ENCODE measurements around the gene ADPRS.

The ADPRS gene

DNA sequence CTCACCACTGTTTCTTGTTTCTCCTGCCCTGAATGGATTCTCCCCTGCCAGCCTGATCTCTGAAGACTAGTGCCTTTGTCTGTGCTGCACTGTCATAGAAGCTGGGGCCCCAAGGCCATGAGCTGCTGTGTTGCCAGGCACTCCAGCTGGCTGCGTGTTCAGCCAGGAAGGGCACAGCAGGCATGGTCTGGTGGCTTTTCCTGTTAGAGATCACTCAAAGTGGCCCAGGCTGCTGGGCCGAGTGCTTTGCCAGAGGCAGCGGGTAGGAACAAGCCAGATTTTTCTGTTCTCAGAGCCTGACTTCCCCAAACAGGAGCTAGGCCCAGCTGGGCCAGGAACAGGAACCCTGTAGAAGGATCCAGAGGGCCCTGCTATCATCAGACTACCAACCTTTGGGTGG is 5.2 kb downstream of the ADPRS start:
- peaks cover 16% of the 10 kb centered on the region for H3K4me1 Mint-ChIP-seq (ENCODE audit: low read depth)
- no peaks in the 10 kb centered on the region for H3K9me3 Mint-ChIP-seq (ENCODE audit: low read depth)
- H3K4me3 Mint-ChIP-seq = no peak overlapping the region
- no peaks in the 10 kb centered on the region for H3K27me3 Mint-ChIP-seq
- peaks cover 2% of the 10 kb centered on the region for H3K36me3 Mint-ChIP-seq
- no peak overlapping the region for H3K27ac Mint-ChIP-seq

DNA sequence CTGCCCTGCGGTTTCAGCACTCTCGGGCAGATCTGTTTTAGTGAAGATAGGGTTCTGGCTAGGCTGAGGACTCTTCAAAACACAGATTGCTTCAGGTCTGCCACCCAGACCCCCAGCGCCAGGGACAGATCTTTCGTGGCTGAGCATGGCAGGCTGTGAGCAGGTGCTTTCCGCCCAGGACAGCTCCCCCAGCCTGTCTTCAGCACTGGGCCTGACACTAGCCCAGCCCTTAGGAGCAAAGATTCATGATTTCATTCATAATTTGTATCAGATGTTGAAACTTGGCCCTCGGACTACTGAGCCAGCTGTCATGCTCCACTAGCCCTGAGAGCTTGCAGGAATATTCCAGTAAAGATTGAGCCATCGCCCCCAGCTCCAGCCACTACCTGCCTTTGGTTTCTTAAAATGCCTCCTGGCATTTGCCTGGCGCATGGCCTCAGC is 5.9 kb downstream of the ADPRS start:
- Mint-ChIP-seq H3K27ac (no peak overlapping the region), H3K4me1 (ENCODE audit: low read depth) (peaks cover 11% of the 10 kb centered on the region), H3K9me3 (ENCODE audit: low read depth) (no peaks in the 10 kb centered on the region), H3K36me3 (peaks cover under 1% of the 10 kb centered on the region), H3K27me3 (no peaks in the 10 kb centered on the region), H3K4me3 (no peak overlapping the region)

DNA sequence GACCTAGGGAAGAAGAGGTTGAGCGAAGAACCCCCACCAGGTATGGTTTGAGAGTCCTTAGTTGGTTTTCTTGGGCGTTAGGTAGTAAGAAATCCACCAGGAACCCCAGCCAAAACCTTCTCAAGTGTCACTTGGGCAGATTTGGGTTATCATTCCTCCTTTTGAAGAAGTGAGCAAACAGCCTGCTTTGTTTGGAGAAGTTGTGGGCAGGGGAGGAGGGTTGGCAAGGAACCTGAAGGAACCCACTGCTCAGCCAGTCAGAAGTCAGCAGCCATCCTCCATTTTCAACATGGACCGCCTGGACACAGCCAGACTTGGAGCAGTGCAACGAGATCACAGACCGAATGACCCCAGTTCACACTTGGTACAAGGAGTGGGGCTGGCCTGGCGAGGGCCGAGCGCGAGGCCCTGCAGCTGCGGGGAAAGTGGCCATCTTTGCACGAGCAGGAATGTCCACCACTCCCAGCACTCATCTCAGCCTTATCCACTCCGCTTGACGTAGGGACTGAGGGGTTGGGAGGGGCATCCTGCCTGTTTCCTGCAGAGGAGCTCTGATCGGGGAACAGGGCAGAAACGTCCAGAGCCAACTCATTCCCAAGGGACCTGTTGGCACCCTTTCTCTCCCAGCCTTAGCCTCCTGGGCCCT is 7.2 kb downstream of the ADPRS start:
- H3K4me1 Mint-ChIP-seq (ENCODE audit: low read depth) = peaks cover 5% of the 10 kb centered on the region
- no peaks in the 10 kb centered on the region for H3K27me3 Mint-ChIP-seq
- no peak overlapping the region for H3K4me3 Mint-ChIP-seq
- no peaks in the 10 kb centered on the region for H3K9me3 Mint-ChIP-seq (ENCODE audit: low read depth)
- no peaks in the 10 kb centered on the region for H3K36me3 Mint-ChIP-seq
- H3K27ac Mint-ChIP-seq = no peak overlapping the region

DNA sequence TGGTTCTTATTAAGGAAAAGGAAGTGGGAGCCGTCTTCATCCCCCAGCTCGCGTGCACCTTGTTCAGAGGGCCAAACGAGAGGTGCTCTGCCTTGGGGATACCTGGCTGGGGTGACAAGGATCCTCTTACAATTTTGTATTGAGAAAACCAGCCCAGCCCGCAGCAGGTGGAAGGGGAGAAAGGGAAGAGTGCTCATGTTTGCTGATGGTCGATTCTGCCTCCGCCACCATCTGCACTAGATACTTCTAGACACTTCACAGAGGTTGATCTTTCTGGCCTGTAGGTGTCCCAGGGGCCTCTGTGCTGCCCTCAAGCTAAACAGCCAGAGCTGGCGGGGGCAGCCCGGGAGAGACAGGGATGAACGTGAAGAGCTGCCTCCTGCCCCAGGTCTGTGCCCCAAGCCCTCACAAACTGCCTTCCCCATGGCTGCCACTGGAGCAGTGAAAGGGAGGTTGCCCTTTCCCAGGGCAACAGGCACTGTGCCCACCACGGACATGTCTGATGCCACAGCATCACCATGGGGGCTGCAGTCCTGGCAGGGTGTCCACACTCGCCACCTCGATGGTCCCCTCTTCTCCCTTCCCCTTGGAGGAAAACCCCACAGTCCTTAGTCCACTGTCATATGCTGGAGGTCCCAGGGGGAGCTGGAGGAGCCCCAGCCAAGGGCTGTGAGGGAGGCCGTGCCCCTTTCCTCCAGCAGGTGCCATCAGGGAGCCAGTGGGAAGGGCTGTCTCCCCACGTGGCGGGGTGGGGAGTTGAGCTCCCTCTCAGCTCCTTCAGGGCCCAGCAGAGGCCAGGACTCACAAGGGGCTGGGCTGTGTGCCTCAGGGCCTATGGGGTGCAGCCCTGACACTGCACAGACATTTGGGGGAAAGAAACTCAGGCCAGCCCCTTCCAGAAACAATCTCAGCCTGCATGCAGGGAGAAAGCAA is 8.1 kb downstream of the ADPRS start:
- Mint-ChIP-seq H3K27me3 (no peaks in the 10 kb centered on the region), H3K9me3 (ENCODE audit: low read depth) (no peaks in the 10 kb centered on the region), H3K36me3 (no peaks in the 10 kb centered on the region), H3K27ac (no peak overlapping the region), H3K4me3 (no peak overlapping the region), H3K4me1 (ENCODE audit: low read depth) (peaks cover under 1% of the 10 kb centered on the region)

DNA sequence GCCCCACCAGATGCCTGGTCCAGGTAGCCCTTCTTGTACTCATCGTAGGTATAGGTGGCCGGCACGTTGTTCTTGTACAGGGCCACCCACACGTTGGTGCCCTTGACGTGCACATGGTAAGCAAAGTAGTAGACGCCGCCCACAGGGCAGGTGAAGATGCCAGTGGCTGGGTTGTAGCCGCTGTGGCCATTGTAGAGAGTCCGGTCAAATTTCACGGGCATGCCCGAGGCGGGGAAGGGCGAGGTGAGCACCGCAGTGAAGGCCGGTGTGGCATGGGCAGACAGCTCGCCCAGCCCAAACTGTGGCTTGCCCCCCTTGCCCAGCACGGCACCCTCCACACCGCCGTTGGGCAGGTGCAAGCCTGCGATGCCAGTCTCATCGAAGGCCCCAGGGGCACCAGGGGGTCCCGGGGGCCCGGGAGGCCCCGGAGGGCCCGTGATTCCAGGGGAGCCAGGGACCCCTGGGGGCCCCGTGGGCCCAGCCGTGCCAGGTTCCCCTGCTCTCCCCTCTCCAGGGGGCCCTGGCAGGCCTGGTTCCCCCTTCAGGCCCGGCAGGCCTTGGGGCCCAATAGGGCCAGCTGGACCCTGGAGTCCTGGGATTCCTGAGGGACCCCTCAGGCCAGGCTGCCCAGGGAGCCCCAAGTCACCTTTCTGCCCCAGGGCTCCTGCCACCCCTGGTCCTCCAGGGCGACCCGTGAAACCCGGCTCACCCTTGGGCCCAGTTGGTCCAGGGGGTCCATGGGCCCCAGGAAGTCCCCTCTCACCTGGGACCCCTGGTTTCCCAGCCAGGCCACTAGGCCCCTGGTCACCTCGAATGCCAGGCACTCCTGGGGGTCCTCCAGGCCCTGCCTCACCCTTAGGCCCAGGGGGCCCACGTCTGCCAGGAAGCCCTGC is 9.2 kb downstream of the ADPRS start:
- Mint-ChIP-seq H3K27me3 (no peaks in the 10 kb centered on the region), H3K27ac (no peak overlapping the region), H3K36me3 (no peaks in the 10 kb centered on the region), H3K9me3 (ENCODE audit: low read depth) (no peaks in the 10 kb centered on the region), H3K4me3 (no peak overlapping the region), H3K4me1 (ENCODE audit: low read depth) (no peaks in the 10 kb centered on the region)

DNA sequence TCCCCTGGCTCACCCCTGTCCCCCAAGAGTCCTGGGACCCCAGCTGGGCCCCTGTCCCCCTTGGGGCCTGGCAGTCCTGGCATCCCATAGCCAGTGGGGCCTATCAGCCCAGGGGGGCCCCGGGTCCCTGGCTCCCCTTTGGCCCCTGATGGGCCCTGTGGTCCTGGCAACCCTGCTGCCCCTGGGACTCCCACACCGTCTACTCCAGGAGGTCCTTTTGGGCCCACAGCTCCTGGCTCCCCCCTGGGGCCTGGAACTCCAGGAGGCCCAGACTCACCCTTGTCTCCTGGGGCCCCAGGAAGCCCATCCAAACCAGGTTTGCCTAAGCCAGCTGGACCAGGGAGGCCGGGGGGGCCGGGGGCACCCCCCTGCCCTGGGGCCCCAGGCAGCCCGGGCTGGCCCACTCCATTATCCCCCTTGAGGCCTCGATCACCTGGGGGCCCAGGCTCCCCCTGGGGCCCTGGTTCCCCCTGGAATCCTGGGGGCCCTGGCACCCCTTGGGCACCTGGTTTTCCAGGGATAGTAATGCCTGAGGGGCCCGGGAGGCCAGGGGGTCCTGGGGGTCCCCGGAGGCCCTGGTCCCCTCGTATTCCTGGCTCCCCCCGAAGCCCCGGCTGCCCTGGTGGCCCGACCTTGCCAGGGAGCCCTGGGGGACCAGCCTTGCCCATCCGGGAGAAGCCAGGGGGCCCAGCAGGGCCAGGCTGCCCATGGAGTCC is 10.1 kb downstream of the ADPRS start:
- Mint-ChIP-seq H3K4me3 (no peak overlapping the region), H3K4me1 (ENCODE audit: low read depth) (no peaks in the 10 kb centered on the region), H3K9me3 (ENCODE audit: low read depth) (no peaks in the 10 kb centered on the region), H3K27ac (no peak overlapping the region), H3K27me3 (no peaks in the 10 kb centered on the region), H3K36me3 (no peaks in the 10 kb centered on the region)

DNA sequence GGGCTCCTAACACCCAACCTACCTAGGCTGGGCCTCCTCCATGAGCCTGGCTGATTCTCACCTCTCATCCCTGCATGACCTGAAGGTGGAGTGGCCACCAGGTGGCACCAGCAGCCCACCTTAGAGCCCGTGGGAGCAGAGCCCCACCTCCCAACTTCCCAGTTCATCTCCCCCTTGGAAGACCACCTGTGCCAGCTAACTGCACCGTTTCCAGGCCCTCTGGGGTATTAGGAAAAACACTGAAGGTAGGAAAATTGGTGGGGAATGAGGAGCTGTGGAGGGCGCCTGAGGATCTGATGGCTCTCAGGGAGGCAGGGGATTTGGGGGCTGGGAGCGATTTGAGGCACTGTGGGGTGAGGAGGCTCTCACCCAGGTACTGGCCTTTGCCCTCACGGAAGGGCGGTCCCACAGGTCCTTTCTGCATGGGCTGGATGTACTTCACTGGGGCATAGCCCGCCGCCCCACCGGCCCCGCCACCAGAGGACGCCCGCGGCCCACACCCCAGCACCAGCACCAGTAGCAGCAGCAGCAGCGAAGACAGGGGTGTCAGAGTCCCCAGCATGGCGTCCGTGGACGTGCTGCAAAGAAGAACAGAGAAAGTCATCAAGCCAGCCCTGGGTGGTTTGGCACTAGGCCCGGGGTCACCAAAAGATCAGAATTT is 11.1 kb downstream of the ADPRS start:
- Mint-ChIP-seq H3K9me3 (ENCODE audit: low read depth) (no peaks in the 10 kb centered on the region), H3K36me3 (no peaks in the 10 kb centered on the region), H3K27ac (no peak overlapping the region), H3K4me1 (ENCODE audit: low read depth) (no peaks in the 10 kb centered on the region), H3K4me3 (no peak overlapping the region), H3K27me3 (no peaks in the 10 kb centered on the region)

DNA sequence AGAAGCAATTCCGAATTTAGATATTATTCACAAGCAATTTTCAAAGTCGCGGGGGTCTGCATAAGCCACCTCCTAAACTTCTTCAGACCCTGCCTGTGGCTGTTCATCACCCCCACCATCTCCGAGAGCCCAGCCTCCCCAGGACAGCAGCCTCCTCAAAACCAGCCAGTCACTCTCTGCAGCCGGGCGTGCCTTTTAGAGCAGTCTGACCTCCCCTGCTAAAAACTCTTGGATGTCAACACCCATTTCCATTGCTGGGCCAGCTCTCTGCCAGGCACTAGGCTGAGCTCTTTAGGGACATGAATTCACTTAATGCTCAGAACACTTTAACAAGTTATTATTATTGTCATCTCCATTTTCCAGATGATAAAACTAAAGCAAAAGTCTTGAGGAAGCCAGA is 11.7 kb downstream of the ADPRS start:
- no peak overlapping the region for H3K27ac Mint-ChIP-seq
- H3K4me1 Mint-ChIP-seq (ENCODE audit: low read depth) = no peaks in the 10 kb centered on the region
- H3K36me3 Mint-ChIP-seq = no peaks in the 10 kb centered on the region
- no peak overlapping the region for H3K4me3 Mint-ChIP-seq
- H3K27me3 Mint-ChIP-seq = no peaks in the 10 kb centered on the region
- no peaks in the 10 kb centered on the region for H3K9me3 Mint-ChIP-seq (ENCODE audit: low read depth)

DNA sequence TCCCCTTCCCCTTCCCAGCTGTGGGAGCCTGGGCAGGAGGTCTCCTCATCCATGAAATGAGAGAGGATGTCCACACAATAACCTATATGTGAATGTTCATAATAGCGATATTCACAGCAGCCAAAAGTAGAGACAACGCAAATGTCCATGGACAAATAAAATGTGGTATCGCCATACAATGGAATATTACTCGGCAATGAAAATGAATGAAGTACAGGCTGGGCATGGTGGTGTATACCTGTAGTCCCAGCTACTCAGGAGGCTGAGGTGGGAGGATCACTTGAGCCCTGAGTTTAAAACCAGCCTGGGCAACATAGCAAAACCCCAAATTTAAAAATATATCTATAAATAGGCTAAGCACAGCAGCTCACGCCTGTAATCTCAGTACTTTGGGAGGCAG is 12.9 kb downstream of the ADPRS start:
- H3K27me3 Mint-ChIP-seq = no peaks in the 10 kb centered on the region
- no peaks in the 10 kb centered on the region for H3K9me3 Mint-ChIP-seq (ENCODE audit: low read depth)
- H3K27ac Mint-ChIP-seq = no peak overlapping the region

DNA sequence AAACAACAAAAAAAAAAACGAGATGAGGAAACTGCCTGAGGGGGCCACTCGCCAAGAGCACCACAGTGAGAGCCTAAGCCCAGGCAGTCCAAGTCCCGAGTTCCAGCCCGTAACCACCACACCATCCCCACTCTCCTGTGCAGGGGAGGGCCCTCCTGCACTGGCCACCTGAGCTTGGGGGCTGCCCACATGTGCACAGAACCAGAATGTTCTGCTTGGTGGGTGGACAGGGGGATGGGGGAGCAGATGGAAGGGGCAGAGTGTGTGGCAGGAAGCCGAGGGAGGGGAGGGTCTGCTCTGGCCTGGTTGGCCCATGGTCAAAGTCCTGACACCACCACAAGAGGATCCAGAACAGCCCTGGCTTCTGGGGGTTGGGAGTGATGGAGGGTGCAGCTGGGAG is 17.6 kb downstream of the ADPRS start:
- Mint-ChIP-seq H3K27ac (no peak overlapping the region), H3K9me3 (ENCODE audit: low read depth) (no peaks in the 10 kb centered on the region), H3K4me3 (no peak overlapping the region), H3K36me3 (no peaks in the 10 kb centered on the region), H3K4me1 (ENCODE audit: low read depth) (peaks cover 30% of the 10 kb centered on the region), H3K27me3 (no peaks in the 10 kb centered on the region)

More for the DNA sequence above, 12.9 kb downstream of the ADPRS start:
- no peaks in the 10 kb centered on the region for H3K36me3 Mint-ChIP-seq
- H3K4me1 Mint-ChIP-seq (ENCODE audit: low read depth) = no peaks in the 10 kb centered on the region
- no peak overlapping the region for H3K4me3 Mint-ChIP-seq

DNA sequence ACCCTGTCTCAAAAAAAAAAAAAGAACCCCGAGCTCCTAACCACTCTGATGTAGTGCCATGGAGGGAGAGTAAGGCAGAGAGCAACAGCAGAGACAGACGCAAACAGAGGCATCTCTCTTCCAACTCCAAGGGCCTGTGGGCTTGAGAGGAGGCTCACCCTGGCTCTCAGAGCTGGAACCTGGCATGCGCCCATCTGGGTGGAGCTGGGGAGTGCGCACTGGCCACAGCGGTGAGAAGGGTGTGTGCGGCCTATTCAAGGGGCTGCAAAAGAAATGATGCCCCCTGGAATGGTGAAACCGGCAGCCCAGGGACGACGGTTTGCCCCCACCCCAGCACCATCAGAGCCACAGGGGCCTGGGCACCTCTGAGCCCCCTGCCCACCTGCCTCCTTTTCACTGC is 18.7 kb downstream of the ADPRS start:
- H3K27ac Mint-ChIP-seq = no peak overlapping the region
- H3K27me3 Mint-ChIP-seq = no peaks in the 10 kb centered on the region
- no peaks in the 10 kb centered on the region for H3K36me3 Mint-ChIP-seq
- no peak overlapping the region for H3K4me3 Mint-ChIP-seq
- H3K9me3 Mint-ChIP-seq (ENCODE audit: low read depth) = no peaks in the 10 kb centered on the region
- H3K4me1 Mint-ChIP-seq (ENCODE audit: low read depth) = peaks cover 35% of the 10 kb centered on the region

DNA sequence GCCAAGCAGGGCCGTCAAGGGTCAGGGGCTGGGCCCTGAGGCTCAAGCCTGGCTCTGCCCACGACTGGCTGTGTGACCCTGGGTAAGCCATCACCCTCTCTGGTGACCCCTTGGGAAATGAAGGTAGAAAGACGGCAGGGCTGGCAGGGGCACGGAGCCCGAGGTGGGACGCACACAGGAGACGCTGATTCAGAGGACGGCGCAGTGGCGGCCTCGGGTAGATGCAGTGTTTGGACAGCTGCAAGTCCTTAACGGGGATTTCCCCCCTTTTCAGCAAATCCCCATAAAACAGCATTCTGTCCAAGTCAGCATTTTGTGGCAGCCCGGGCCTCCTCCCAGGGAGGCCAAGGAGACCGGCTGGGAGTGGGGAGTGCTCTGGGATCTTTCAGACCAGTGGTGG is 19.6 kb downstream of the ADPRS start:
- Mint-ChIP-seq H3K9me3 (ENCODE audit: low read depth) (no peaks in the 10 kb centered on the region), H3K27ac (no peak overlapping the region), H3K4me1 (ENCODE audit: low read depth) (peaks cover 35% of the 10 kb centered on the region), H3K36me3 (no peaks in the 10 kb centered on the region), H3K27me3 (no peaks in the 10 kb centered on the region), H3K4me3 (peak overlapping the region; percentile 32)

DNA sequence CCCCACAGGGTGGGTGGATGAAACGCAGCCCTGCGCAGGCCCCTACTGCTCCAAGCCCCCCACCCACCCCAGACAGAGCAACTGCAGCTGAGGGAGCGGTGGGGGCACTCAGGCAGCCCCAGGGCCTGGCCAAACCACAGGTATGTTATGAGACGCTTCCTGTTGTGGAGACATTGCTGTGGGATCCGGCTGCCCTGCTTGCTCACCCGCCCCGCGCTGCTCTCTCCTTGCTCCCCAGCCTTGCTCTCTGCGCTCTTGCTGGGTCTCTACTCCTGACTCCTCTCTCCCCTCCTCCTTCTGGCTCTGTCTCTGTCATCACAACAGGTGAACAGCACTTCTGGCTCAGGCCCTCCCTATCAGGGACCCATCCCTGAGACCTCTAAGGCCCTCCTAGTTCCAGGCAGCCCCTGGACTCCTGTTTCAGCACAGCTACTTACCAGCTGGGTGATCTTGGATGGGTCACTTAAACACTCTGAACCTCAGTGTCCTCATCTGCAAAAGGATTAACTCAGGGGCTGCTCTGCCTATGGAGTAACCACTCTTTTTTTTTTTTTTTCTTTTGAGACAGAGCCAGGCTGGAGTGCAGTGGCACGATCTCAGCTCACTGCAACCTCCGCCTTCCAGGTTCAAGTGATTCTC is 20.5 kb downstream of the ADPRS start:
- Mint-ChIP-seq H3K9me3 (ENCODE audit: low read depth) (no peaks in the 10 kb centered on the region), H3K27ac (peak overlapping the region; percentile 91), H3K4me3 (peak overlapping the region; percentile 69), H3K4me1 (ENCODE audit: low read depth) (peaks cover 35% of the 10 kb centered on the region), H3K36me3 (no peaks in the 10 kb centered on the region), H3K27me3 (no peaks in the 10 kb centered on the region)

DNA sequence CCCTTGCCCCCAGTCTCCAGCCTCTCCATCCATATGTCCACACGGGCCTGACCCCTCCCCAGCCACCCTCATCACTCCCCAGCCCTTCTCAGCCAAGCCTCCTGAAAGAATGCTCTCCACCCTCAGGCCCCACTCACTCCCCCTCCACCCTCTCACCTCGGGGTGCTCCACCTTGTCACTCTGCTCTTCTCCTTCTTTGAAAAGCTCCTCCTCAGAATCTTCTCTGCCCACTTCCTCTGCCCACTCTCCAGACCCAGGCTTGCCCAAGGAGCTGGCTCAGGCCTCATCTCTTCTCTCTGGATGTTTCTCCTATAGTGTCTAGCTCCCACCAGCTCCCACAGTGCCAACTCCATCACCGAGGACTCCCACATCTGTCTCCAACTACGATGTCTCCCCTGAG is 22.5 kb downstream of the ADPRS start:
- no peaks in the 10 kb centered on the region for H3K36me3 Mint-ChIP-seq
- no peaks in the 10 kb centered on the region for H3K27me3 Mint-ChIP-seq
- peaks cover 35% of the 10 kb centered on the region for H3K4me1 Mint-ChIP-seq (ENCODE audit: low read depth)
- peak overlapping the region; percentile 17 for H3K4me3 Mint-ChIP-seq
- H3K27ac Mint-ChIP-seq = no peak overlapping the region
- H3K9me3 Mint-ChIP-seq (ENCODE audit: low read depth) = no peaks in the 10 kb centered on the region
